Cardiac muscle cell (in vitro differentiated cells and primary cell): Measurements from ENCODE around the gene FOSL2. TPM values are rescaled to one million over a fixed set of nuclear protein-coding genes. Genes with fewer than 3 reads are reported as not detected.

ENCODE experiments used
- DNase-seq, 2 donors: peaks; one replicate each; pipeline versions ENCODE4 v3.0.0 to v3.0.0-alpha.2; 2010 to 2017; ENCODE audit warnings: low read depth in 1 of 2, low spot score in 1 of 2
- H3K27ac ChIP-seq: fragments of 200-600 bp; sonication (generic); 2 replicates; pipeline ENCODE4 v1.5.1; 2016
- H3K27me3 ChIP-seq: fragments of 200-600 bp; sonication (generic); 2 replicates; pipeline ENCODE4 v1.6.0; 2016; ENCODE audit warnings: control low read depth
- H3K36me3 ChIP-seq: fragments of 200-600 bp; sonication (generic); 2 replicates; pipeline ENCODE4 v1.5.1; 2016; ENCODE audit warnings: control low read depth
- H3K4me1 ChIP-seq: fragments of 200-600 bp; sonication (generic); 2 replicates; pipeline ENCODE4 v1.8.1; 2017; ENCODE audit warnings: low read depth, mild to moderate bottlenecking, mixed run types
- H3K4me3 ChIP-seq: fragments of 200-600 bp; sonication (generic); 2 replicates; pipeline ENCODE4 v1.5.1; 2016; ENCODE audit warnings: mild to moderate bottlenecking
- H3K9me3 ChIP-seq: fragments of 200-600 bp; sonication (generic); 2 replicates; pipeline ENCODE4 v1.5.1; 2017; ENCODE audit warnings: low read depth, mild to moderate bottlenecking, control low read depth
- polyA plus RNA-seq: library from polyadenylated mRNA; unstranded; fragments of >200 nt; fragmentation: Nextera tagmentation; extraction: Ambion mirVana; gene quantifications from 2 replicates; pipeline ENCODE4 v1.2.1, GENCODE V29; 2016
- total RNA-seq: library from RNA; depleted of rRNA; stranded (reverse); fragments of >200 nt; gene quantifications from 2 replicates; pipeline ENCODE4 v1.2.3, GENCODE V29; 2016
- TF ChIP-seq, protein P1 (sequence below): IDR thresholded peaks from 2 replicates; pipeline ENCODE4 v1.5.1; 2012; ENCODE audit warnings: low read depth, mild to moderate bottlenecking, low read length

The FOSL2 gene
- total and polyA plus RNA-seq, 2 experiments from 2014 or later, result 2.0 to 3.5 TPM

GRCh38 chr2:28346587-28346986 lies 46.1 kb upstream of the FOSL2 start:
- H3K27ac ChIP-seq, result no peak overlapping the region
- H3K9me3 ChIP-seq, result no peaks in the 10 kb centered on the region
- H3K4me1 ChIP-seq, result peaks cover 5% of the 10 kb centered on the region
- H3K36me3 ChIP-seq, result no peaks in the 10 kb centered on the region
- no peak overlapping the region for H3K4me3 ChIP-seq
- no peak for DNase-seq
- no peaks in the 10 kb centered on the region for H3K27me3 ChIP-seq
- TF ChIP-seq, protein P1, sequence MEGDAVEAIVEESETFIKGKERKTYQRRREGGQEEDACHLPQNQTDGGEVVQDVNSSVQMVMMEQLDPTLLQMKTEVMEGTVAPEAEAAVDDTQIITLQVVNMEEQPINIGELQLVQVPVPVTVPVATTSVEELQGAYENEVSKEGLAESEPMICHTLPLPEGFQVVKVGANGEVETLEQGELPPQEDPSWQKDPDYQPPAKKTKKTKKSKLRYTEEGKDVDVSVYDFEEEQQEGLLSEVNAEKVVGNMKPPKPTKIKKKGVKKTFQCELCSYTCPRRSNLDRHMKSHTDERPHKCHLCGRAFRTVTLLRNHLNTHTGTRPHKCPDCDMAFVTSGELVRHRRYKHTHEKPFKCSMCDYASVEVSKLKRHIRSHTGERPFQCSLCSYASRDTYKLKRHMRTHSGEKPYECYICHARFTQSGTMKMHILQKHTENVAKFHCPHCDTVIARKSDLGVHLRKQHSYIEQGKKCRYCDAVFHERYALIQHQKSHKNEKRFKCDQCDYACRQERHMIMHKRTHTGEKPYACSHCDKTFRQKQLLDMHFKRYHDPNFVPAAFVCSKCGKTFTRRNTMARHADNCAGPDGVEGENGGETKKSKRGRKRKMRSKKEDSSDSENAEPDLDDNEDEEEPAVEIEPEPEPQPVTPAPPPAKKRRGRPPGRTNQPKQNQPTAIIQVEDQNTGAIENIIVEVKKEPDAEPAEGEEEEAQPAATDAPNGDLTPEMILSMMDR, result no peak

DNA sequence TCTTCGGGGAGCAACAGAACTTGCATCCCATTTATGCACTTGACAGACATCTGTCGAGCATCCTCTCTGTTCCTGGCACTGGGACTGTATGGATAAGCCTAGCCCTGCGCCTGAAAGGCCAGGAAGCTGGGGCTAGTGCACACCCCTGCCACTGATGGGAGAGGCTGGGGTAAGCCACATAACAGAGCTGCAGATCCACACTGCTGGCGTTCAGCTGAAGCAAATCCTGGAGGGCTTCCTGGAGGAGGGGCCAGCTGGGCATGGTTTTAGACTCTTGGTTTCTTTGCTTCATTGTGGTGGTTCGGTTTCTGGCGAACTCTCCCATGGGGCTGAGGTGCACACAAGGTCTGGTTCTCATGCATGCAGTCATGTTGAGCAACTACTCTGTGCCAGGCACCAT lies 45.5 kb upstream of the FOSL2 start:
- H3K27ac ChIP-seq, result no peak overlapping the region
- DNase-seq, result no peak
- no peak overlapping the region for H3K4me3 ChIP-seq
- TF ChIP-seq, protein P1, result no peak
- no peaks in the 10 kb centered on the region for H3K36me3 ChIP-seq
- H3K4me1 ChIP-seq, result peaks cover 11% of the 10 kb centered on the region
- H3K9me3 ChIP-seq, result no peaks in the 10 kb centered on the region
- no peaks in the 10 kb centered on the region for H3K27me3 ChIP-seq

DNA sequence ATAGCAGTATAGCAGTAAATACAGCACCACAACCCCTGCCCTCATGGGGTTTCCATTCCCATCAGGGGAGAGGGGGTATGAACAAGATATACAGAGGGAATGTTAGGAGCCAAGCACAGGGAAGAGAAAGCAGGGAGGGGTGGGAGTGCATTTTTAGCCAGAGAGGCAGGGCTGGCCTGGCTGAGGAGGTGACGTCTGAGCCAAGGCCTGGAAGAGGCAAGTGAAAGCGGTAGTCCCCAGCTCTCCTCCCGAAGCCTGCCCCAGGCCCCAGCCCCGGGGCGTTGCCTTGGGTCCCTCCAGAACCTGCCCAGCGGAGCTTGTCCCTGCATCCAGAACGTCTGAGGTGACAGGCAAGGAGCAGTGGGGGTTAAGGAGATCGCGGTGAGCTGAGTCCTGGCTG lies 45.1 kb upstream of the FOSL2 start:
- Histone ChIP-seq H3K4me1 (peaks cover 12% of the 10 kb centered on the region), H3K27me3 (no peaks in the 10 kb centered on the region), H3K27ac (no peak overlapping the region), H3K36me3 (no peaks in the 10 kb centered on the region), H3K4me3 (no peak overlapping the region), H3K9me3 (no peaks in the 10 kb centered on the region)
- no peak for DNase-seq
- TF ChIP-seq, protein P1, result no peak

- Histone ChIP-seq H3K27ac (no peak overlapping the region), H3K4me1 (peaks cover 16% of the 10 kb centered on the region), H3K36me3 (no peaks in the 10 kb centered on the region), H3K27me3 (no peaks in the 10 kb centered on the region), H3K9me3 (no peaks in the 10 kb centered on the region), H3K4me3 (no peak overlapping the region)
- TF ChIP-seq, protein P1, result no peak
- DNase-seq, result no peak
Measured at GRCh38 chr2:28348149-28348567, 44.5 kb upstream of the FOSL2 start.

GRCh38 chr2:28348921-28349320 lies 43.7 kb upstream of the FOSL2 start:
- Histone ChIP-seq H3K36me3 (no peaks in the 10 kb centered on the region), H3K27me3 (no peaks in the 10 kb centered on the region), H3K27ac (no peak overlapping the region), H3K9me3 (no peaks in the 10 kb centered on the region), H3K4me3 (no peak overlapping the region), H3K4me1 (peaks cover 16% of the 10 kb centered on the region)
- DNase-seq, result no peak
- TF ChIP-seq, protein P1, result no peak
